Kidney epithelial cell (primary cell): Measurements from ENCODE around the gene CPEB1. TPM values are rescaled to one million over a fixed set of nuclear protein-coding genes. Genes with fewer than 3 reads are reported as not detected.

Experiments
- DNase-seq: peaks from one replicate; pipeline ENCODE4 v3.0.0-alpha.2; 2010; ENCODE audit warnings: low read depth
- H3K27me3 ChIP-seq: 2 replicates; pipeline ENCODE4 v1.6.0; 2011; ENCODE audit warnings: low read length; ENCODE audit not compliant: control insufficient read depth, insufficient read depth
- H3K36me3 ChIP-seq: 2 replicates; pipeline ENCODE4 v1.5.1; 2011; ENCODE audit warnings: low read length; ENCODE audit not compliant: control insufficient read depth, insufficient read depth
- H3K4me3 ChIP-seq: 2 replicates; pipeline ENCODE4 v1.5.1; 2011; ENCODE audit warnings: low read depth, mild to moderate bottlenecking, control low read depth, low read length
- total RNA-seq: library from RNA; depleted of rRNA; stranded (reverse); fragments of >200 nt; gene quantifications from 2 replicates; pipeline ENCODE4 v1.2.3, GENCODE V29; 2015
- TF ChIP-seq, protein P1 (sequence below): IDR thresholded peaks from 2 replicates; pipeline ENCODE4 v1.5.1; 2011; ENCODE audit warnings: mild to moderate bottlenecking, moderate library complexity, low read length, control low read depth, inconsistent platforms; ENCODE audit not compliant: insufficient read depth, poor library complexity, severe bottlenecking

The CPEB1 gene
- total RNA-seq, 1 donor from 2014 or later: 3.8 TPM

DNA sequence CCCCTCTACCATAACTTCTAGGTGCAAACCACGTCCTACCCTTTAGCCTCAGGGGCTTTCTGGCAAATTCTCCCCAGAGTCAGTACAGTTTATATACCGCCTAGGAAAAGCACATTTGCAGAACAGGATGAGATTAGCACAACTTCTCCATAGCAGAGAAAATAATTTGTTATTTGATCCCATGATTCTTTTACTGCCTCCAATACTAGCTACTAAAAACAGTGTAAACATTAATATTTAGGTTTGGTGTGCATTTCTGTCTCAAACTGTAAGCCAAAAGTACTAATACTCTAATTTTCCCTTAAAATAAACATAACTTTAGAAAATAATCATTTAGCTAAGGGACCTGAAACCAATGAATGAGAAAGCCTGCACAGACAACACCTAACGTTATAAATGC, 4.5 kb downstream of the CPEB1 start:
- Histone ChIP-seq H3K27me3 (peaks cover 39% of the 10 kb centered on the region), H3K4me3 (no peak overlapping the region), H3K36me3 (no peaks in the 10 kb centered on the region)
- DNase-seq: no peak
- TF ChIP-seq, protein P1, sequence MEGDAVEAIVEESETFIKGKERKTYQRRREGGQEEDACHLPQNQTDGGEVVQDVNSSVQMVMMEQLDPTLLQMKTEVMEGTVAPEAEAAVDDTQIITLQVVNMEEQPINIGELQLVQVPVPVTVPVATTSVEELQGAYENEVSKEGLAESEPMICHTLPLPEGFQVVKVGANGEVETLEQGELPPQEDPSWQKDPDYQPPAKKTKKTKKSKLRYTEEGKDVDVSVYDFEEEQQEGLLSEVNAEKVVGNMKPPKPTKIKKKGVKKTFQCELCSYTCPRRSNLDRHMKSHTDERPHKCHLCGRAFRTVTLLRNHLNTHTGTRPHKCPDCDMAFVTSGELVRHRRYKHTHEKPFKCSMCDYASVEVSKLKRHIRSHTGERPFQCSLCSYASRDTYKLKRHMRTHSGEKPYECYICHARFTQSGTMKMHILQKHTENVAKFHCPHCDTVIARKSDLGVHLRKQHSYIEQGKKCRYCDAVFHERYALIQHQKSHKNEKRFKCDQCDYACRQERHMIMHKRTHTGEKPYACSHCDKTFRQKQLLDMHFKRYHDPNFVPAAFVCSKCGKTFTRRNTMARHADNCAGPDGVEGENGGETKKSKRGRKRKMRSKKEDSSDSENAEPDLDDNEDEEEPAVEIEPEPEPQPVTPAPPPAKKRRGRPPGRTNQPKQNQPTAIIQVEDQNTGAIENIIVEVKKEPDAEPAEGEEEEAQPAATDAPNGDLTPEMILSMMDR: no peak

DNA sequence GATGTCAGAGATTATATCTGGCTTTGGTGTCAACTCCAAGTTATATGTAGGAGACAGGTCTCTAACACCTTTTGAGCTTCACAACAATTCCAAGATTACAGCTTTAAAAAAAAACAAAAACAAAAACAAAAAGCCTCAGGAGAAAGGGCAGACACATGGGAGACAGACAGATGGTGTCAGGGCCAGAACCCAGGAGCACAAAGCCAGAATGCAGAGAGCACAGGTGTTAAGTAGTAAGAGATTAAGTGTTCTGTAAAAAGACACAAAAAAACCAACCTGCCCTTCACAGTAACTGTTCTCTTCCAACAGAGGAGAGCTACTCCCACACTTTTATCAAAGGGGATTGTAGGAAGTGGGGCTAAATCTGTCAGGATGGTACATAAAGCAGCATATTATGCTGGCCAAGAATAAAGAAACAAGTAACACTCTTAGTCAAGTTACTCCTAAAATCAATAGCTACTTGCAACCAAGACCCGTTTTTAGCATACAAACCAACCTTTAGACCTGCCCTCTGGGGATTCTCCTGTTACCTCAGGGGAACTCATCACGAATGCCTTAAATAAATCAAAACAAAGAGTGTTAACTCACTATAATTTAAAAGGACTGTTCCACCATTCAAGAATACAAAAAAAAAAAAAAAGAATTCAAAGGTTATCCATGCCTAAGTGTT, 5.9 kb downstream of the CPEB1 start:
- Histone ChIP-seq H3K4me3 (no peak overlapping the region), H3K27me3 (peaks cover 30% of the 10 kb centered on the region)

DNA sequence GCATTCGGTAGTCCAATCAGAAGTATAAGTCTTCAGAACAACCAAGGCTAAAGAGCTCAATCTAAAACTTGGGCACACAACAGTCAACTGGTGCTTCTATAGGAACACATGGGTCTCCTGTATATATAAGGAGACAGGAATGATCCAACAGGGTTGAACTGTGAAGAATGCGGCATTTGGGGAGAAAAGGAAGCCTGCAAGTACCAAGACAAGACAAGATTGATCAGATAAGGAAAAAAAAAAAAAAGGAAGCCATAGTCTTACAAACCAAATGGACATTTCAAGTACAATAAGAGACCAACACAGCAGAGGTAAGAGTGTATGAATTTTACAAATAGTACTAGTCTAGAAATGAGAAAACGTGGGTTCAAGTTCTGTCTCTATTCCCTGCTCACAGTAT, 6.5 kb downstream of the CPEB1 start:
- DNase-seq: no peak
- Histone ChIP-seq H3K27me3 (peaks cover 26% of the 10 kb centered on the region), H3K36me3 (no peaks in the 10 kb centered on the region), H3K4me3 (no peak overlapping the region)
- TF ChIP-seq, protein P1: no peak

More for the DNA sequence above, 5.9 kb downstream of the CPEB1 start:
- TF ChIP-seq, protein P1: no peak
- no peak for DNase-seq
- no peaks in the 10 kb centered on the region for H3K36me3 ChIP-seq

DNA sequence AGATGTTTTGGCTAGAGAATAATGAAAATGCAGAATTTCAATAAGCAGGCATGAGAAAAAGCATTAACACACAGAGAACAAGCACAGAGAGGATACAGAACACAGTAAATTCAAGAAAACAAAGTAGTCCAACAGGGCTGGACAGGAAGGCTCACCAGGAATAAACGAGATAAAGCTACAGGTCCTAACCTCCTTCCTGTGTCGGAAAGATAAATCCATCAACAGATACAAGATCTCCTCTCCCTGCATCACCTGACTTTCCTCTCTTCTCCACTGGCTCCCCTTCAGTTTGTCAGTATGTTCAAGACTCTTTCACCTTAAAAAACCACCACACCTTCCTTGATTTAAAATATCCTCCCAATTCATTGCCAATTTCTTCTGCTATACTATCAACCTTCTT, 11.4 kb downstream of the CPEB1 start:
- Histone ChIP-seq H3K4me3 (no peak overlapping the region), H3K27me3 (peaks cover 10% of the 10 kb centered on the region), H3K36me3 (no peaks in the 10 kb centered on the region)
- no peak for DNase-seq
- TF ChIP-seq, protein P1: no peak

DNA sequence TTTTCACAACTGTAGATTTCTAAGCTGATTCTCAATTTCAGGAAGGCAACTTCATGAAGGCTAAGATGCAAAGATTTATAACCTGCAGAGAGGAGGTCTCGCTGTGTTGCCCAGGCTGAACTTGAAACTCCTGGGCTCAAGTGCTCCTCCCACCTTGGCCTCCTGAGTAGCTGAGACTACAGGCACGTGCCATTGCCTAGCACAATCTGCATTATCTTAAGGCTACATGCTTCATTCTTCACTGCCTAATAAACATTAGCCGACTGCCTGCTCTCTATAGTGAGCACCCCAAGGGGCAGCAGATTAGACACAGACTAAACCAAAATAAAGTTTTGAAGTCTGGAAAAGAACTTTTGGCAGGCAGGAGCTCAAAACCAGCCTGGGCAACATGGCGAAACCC, 17.1 kb downstream of the CPEB1 start:
- no peak for DNase-seq
- Histone ChIP-seq H3K27me3 (no peaks in the 10 kb centered on the region), H3K36me3 (no peaks in the 10 kb centered on the region), H3K4me3 (no peak overlapping the region)
- TF ChIP-seq, protein P1: no peak

DNA sequence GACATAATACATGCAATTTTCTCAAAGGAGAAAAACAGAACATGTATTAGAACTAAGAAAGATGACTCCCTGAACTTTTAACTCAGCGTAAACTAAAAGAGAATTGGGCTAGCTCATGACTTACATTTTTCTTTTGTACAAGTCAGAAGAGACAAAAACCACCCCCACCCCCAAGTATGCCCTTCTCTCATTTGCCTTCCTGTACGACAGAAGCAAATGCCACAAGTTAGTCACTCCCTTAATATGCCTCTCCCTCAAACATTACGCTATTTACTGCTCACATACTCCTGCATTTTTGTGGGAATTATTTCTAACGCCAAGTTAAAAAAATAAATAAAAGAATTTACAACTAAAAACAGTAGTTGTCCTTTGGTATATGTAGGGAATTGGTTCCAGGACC, 22.0 kb downstream of the CPEB1 start:
- Histone ChIP-seq H3K27me3 (no peaks in the 10 kb centered on the region), H3K36me3 (no peaks in the 10 kb centered on the region), H3K4me3 (no peak overlapping the region)
- no peak for DNase-seq
- TF ChIP-seq, protein P1: no peak
